ENCODE results near the gene NPBWR2.

DNA sequence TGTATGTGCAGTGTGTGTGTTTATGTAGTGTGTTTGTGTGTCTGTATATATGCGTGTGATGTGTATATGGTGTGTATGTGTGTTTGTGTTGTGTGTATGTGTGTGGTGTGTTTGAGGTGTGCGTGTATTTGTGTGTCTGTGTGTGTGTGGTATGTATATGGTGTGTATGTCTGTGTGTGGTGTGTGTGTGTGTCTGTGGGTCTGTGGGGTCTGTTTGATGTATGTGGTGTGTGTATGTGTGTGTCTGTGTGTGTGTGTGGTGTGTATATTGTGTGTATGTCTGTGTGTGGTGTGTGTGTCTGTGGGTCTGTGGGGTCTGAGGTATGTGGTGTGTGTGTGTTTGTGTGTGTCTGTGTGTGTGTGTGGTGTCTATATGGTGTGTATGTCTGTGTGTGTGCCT lies 46.0 kb upstream of the NPBWR2 start:
- TF ChIP-seq, protein P1, sequence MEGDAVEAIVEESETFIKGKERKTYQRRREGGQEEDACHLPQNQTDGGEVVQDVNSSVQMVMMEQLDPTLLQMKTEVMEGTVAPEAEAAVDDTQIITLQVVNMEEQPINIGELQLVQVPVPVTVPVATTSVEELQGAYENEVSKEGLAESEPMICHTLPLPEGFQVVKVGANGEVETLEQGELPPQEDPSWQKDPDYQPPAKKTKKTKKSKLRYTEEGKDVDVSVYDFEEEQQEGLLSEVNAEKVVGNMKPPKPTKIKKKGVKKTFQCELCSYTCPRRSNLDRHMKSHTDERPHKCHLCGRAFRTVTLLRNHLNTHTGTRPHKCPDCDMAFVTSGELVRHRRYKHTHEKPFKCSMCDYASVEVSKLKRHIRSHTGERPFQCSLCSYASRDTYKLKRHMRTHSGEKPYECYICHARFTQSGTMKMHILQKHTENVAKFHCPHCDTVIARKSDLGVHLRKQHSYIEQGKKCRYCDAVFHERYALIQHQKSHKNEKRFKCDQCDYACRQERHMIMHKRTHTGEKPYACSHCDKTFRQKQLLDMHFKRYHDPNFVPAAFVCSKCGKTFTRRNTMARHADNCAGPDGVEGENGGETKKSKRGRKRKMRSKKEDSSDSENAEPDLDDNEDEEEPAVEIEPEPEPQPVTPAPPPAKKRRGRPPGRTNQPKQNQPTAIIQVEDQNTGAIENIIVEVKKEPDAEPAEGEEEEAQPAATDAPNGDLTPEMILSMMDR (IDR thresholded peaks at IDR 0.05), result no peak
- TF ChIP-seq POLR2A (IDR thresholded peaks at IDR 0.05), result no peak
- no peak for TF ChIP-seq EP300 (IDR thresholded peaks at IDR 0.05)
